HepG2 (cell line): ENCODE results near the gene RHBDL3. TPM values are rescaled to one million over a fixed set of nuclear protein-coding genes. Genes with fewer than 3 reads are reported as not detected.

ENCODE experiments used
- ATF3 ChIP-seq: sonication (generic); formaldehyde crosslinking; IDR thresholded peaks from 2 replicates; pipeline ENCODE4 v1.4.0; 2020; ENCODE audit warnings: missing genetic modification reagents
- CCDC6 ChIP-seq: sonication (generic); formaldehyde crosslinking; IDR thresholded peaks from 2 replicates; pipeline ENCODE4 v1.8.1; 2022; ENCODE audit warnings: mild to moderate bottlenecking, missing genetic modification reagents, moderate library complexity
- DNMT3B ChIP-seq: conservative IDR thresholded peaks from 2 replicates; pipeline ENCODE4 v1.6.1; 2016; ENCODE audit warnings: missing biosample characterization, control low read depth
- MAF1 ChIP-seq: sonication (generic); formaldehyde crosslinking; IDR thresholded peaks from 2 replicates; pipeline ENCODE4 v1.5.0; 2020; ENCODE audit warnings: missing genetic modification reagents, borderline replicate concordance
- MTA1 ChIP-seq: sonication (generic); formaldehyde crosslinking; IDR thresholded peaks from 2 replicates; pipeline ENCODE4 v1.4.0; 2020; ENCODE audit warnings: missing genetic modification reagents, mild to moderate bottlenecking, borderline replicate concordance
- NCOA5 ChIP-seq: sonication (generic); formaldehyde crosslinking; IDR thresholded peaks from 2 replicates; pipeline ENCODE4 v1.4.0; 2020; ENCODE audit warnings: missing genetic modification reagents
- NR2F1 ChIP-seq, 2 experiments: fragments of 450-650 bp in 1 of 2; formaldehyde crosslinking in 1 of 2; IDR thresholded peaks; 2 replicates each; pipeline versions ENCODE4 v1.5.0 to v1.6.1; 2016 to 2020; ENCODE audit warnings: mild to moderate bottlenecking in 1 of 2, missing compliant biosample characterization in 1 of 2, missing genetic modification reagents in 1 of 2, moderate library complexity in 1 of 2
- NRL ChIP-seq: sonication (generic); formaldehyde crosslinking; IDR thresholded peaks from 2 replicates; pipeline ENCODE4 v1.5.0; 2020; ENCODE audit warnings: missing genetic modification reagents, mild to moderate bottlenecking, moderate library complexity, borderline replicate concordance
- RARA ChIP-seq: IDR thresholded peaks from 2 replicates; pipeline ENCODE4 v1.6.1; 2016; ENCODE audit warnings: missing genetic modification reagents, missing compliant biosample characterization
- RFX5 ChIP-seq: IDR thresholded peaks from 2 replicates; pipeline ENCODE4 v1.6.1; 2011; ENCODE audit warnings: low read depth, low read length, improper control_type of control experiment
- ZBTB7A ChIP-seq: sonication (generic); formaldehyde crosslinking; IDR thresholded peaks from 2 replicates; pipeline ENCODE4 v1.8.0; 2022; ENCODE audit warnings: mild to moderate bottlenecking, missing genetic modification reagents
- ZFP36 ChIP-seq: fragments of 150-350 bp; IDR thresholded peaks from 2 replicates; pipeline ENCODE4 v1.6.1; 2018; ENCODE audit warnings: borderline replicate concordance, low read length, low read depth; ENCODE audit not compliant: partially characterized antibody
- ZFYVE20 ChIP-seq: sonication (generic); formaldehyde crosslinking; IDR thresholded peaks from 2 replicates; pipeline ENCODE4 v1.8.0; 2023; ENCODE audit warnings: low read depth, mild to moderate bottlenecking, moderate library complexity, missing genetic modification reagents, borderline replicate concordance
- ZNF275 ChIP-seq: sonication (generic); formaldehyde crosslinking; IDR thresholded peaks from 2 replicates; pipeline ENCODE4 v1.8.0; 2022; ENCODE audit warnings: missing genetic modification reagents, mild to moderate bottlenecking, inconsistent platforms, borderline replicate concordance
- ZNF552 ChIP-seq: sonication (generic); formaldehyde crosslinking; IDR thresholded peaks from 2 replicates; pipeline ENCODE4 v1.9.0; 2022; ENCODE audit warnings: missing genetic modification reagents, mild to moderate bottlenecking, borderline replicate concordance
- ZNF569 ChIP-seq: sonication (generic); formaldehyde crosslinking; IDR thresholded peaks from 2 replicates; pipeline ENCODE4 v1.5.0; 2020; ENCODE audit warnings: mild to moderate bottlenecking, missing genetic modification reagents, moderate library complexity, borderline replicate concordance
- ZNF674 ChIP-seq: sonication (generic); formaldehyde crosslinking; IDR thresholded peaks from 2 replicates; pipeline ENCODE4 v1.5.0; 2020; ENCODE audit warnings: low read depth, mild to moderate bottlenecking, missing genetic modification reagents
- ZNF75D ChIP-seq: sonication (generic); formaldehyde crosslinking; IDR thresholded peaks from 2 replicates; pipeline ENCODE4 v1.8.1; 2023; ENCODE audit warnings: missing genetic modification reagents, mild to moderate bottlenecking, borderline replicate concordance
- ZNF788 ChIP-seq: sonication (generic); formaldehyde crosslinking; IDR thresholded peaks from 2 replicates; pipeline ENCODE4 v1.5.0; 2020; ENCODE audit warnings: mild to moderate bottlenecking, missing genetic modification reagents, borderline replicate concordance
- ZNF883 ChIP-seq: sonication (generic); formaldehyde crosslinking; IDR thresholded peaks from 2 replicates; pipeline ENCODE4 v1.5.1; 2020; ENCODE audit warnings: mild to moderate bottlenecking, missing genetic modification reagents; ENCODE audit errors: not compliant biosample characterization
- polyA plus RNA-seq, 8 experiments: library from polyadenylated mRNA; depleted of rRNA in 3 of 8; stranded (reverse) in 7 of 8; unstranded in 1 of 8; fragments of >200 nt; fragmentation: Illumina TruSeq in 4 of 8; extraction: Trizol in 4 of 8; gene quantifications; 2 replicates each; pipeline versions ENCODE4 v1.2.1 to v1.2.3, GENCODE V29; 2011 to 2016; ENCODE audit warnings: low read depth in 4 of 8, missing spikeins in 1 of 8, mixed read lengths in 1 of 8; ENCODE audit not compliant: insufficient read depth in 1 of 8
- total RNA-seq, 5 experiments: library from RNA; depleted of rRNA; stranded (reverse); fragments of >200 nt; fragmentation: Illumina TruSeq; extraction: Trizol; gene quantifications; 2 replicates each; pipeline ENCODE4 v1.2.3, GENCODE V29; 2016; ENCODE audit warnings: low read depth in 1 of 5
- TF ChIP-seq, protein P1 (sequence below): sonication (generic); formaldehyde crosslinking; IDR thresholded peaks from 2 replicates; pipeline ENCODE4 v1.5.1; 2020; ENCODE audit warnings: missing genetic modification reagents, mild to moderate bottlenecking, borderline replicate concordance

The RHBDL3 gene
- total and polyA plus RNA-seq, 2 of the 13 experiments (the other 11 are each of a cell fraction or from before 2014, with no cell fraction given): 0.09 TPM; not detected in 1

GRCh38 chr17:32349854-32350665, 84.4 kb downstream of the RHBDL3 start, which contains the start of gene ZNF207 (continued):
- TF ChIP-seq ZNF883 (peak; percentile 50), RFX5 (0 out of 2 replicates have a peak, but pooled peaks have one; percentile 15), ZBTB7A (CRISPR knock-in tag) (no peak), CCDC6 (CRISPR knock-in tag) (no peak; the same call in 1 of the 2 replicates), MTA1 (no peak), ZFYVE20 (CRISPR knock-in tag) (no peak; the same call in 1 of the 2 replicates), ZNF569 (CRISPR knock-in tag) (no peak), ZNF788 (CRISPR knock-in tag) (peak; percentile 62; the same call in 1 of the 2 replicates), NR2F1 (CRISPR knock-in tag; IDR thresholded peaks at IDR 0.05) (no peak), MAF1 (0 out of 2 replicates have a peak, but pooled peaks have one; percentile 48), NCOA5 (CRISPR knock-in tag) (no peak), ZNF674 (no peak), NRL (CRISPR knock-in tag) (no peak), ZNF552 (CRISPR knock-in tag) (no peak), DNMT3B (CRISPR knock-in tag) (no peak; the same call in 1 of the 2 replicates), ZNF75D (CRISPR knock-in tag) (no peak), ZFP36 (no peak), ZNF275 (0 out of 2 replicates have a peak, but pooled peaks have one; percentile 39), ATF3 (CRISPR knock-in tag) (peak; percentile 19; the same call in 1 of the 2 replicates), RARA (CRISPR knock-in tag) (0 out of 2 replicates have a peak, but pooled peaks have one; percentile 16)
- TF ChIP-seq, protein P1, sequence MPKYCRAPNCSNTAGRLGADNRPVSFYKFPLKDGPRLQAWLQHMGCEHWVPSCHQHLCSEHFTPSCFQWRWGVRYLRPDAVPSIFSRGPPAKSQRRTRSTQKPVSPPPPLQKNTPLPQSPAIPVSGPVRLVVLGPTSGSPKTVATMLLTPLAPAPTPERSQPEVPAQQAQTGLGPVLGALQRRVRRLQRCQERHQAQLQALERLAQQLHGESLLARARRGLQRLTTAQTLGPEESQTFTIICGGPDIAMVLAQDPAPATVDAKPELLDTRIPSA (CRISPR knock-in tag): no peak
